Rectal smooth muscle tissue (tissue), 1 donor: ENCODE data around the gene RNF175.

Source experiments
- H3K27ac ChIP-seq: one replicate; pipeline ENCODE4 v1.7.0; 2013; ENCODE audit warnings: low read depth, low read length, inconsistent platforms
- H3K27me3 ChIP-seq: one replicate; pipeline ENCODE4 v1.7.0; 2013; ENCODE audit warnings: low read length; ENCODE audit not compliant: control insufficient read depth, insufficient read depth
- H3K36me3 ChIP-seq: one replicate; pipeline ENCODE4 v1.7.0; 2013; ENCODE audit warnings: low read length; ENCODE audit not compliant: control insufficient read depth, insufficient read depth
- H3K4me1 ChIP-seq: one replicate; pipeline ENCODE4 v1.7.0; 2013; ENCODE audit warnings: low read length; ENCODE audit not compliant: control insufficient read depth, insufficient read depth
- H3K4me3 ChIP-seq: one replicate; pipeline ENCODE4 v1.7.0; 2013; ENCODE audit warnings: low read length
- H3K9ac ChIP-seq: one replicate; pipeline ENCODE4 v1.7.0; 2013; ENCODE audit warnings: low read length

RNF175 gene

DNA sequence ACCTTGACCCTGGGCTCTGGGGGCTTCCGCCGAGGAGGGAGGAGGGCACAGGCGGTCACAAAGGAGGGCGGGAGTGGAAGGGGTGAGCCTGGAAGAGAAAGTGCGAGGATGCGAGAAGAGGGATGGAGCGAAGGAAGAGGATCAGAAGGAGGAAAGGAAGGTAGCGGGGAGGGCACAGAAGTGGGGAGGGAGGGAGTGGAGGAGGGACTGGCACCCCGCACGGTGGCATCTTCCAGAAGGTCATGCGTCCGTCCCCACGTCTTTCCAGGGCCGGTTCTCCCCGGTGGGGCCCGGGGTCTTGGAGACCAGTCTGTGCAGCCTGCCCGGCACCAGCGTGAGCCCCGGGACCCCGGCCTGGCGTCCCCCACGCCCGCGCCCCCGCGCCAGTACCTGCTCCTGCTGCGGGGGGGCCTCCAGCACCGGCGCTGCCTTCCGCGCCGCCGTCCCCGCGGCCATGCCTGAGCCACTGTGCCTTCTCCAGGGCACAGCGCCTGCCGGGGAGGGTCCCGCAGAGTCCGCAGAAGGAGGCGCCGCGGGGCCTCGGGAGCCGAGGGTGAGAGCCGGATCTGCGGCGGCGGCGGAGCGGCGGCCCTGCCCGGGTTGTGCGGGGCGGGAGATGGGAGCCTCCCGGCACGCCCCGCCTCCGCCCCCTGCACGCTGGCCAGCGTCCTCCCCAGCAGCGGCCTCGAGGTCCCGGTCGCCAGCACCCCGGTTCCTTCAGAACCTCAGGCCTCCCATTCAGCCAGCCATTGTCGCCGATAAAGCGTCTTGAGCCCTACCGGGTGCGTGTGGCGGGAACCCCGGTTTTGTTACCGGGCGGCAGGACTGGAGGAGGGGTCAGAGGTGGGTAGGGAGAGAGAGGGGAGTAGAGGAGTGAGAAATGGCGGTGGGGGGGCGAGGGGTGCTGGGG is at the start of gene RNF175:
TSS of gene RNF175 (minus strand) at position 618 of the 910 bp plus-strand sequence. CDS start at position 456, 162 bp downstream.
- H3K27me3 ChIP-seq, result peaks cover 9% of the 10 kb centered on the region
- no peak within 1 kb of the TSS for H3K9ac ChIP-seq
- H3K27ac ChIP-seq, result no peak within 1 kb of the TSS
- peak within 1 kb of the TSS; percentile 51 for H3K4me3 ChIP-seq
- H3K36me3 ChIP-seq, result no peaks in the 10 kb centered on the region
- H3K4me1 ChIP-seq, result no peaks in the 10 kb centered on the region

DNA sequence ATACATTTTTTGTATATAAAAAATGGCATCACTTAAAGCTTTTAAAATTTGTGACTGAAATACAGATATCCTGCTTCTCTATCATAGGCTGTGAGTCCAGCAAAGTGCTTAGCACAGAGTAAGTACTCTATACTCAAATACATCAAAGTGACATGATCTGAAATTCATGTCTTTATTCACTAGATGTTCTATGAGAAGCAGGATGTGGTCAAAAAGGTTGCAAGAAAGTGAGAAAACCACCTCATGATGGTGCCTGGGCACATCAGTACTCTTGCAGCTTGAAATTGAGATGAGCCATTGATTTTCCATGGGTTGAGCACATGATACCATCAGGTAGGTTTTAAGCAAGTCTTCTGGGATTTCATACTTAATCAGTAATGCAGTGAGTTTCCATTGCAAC is 49.5 kb upstream of the RNF175 start:
- no peak overlapping the region for H3K27ac ChIP-seq
- no peak overlapping the region for H3K9ac ChIP-seq
- H3K4me3 ChIP-seq, result no peak overlapping the region
- no peaks in the 10 kb centered on the region for H3K36me3 ChIP-seq
- H3K4me1 ChIP-seq, result no peaks in the 10 kb centered on the region
- no peaks in the 10 kb centered on the region for H3K27me3 ChIP-seq

DNA sequence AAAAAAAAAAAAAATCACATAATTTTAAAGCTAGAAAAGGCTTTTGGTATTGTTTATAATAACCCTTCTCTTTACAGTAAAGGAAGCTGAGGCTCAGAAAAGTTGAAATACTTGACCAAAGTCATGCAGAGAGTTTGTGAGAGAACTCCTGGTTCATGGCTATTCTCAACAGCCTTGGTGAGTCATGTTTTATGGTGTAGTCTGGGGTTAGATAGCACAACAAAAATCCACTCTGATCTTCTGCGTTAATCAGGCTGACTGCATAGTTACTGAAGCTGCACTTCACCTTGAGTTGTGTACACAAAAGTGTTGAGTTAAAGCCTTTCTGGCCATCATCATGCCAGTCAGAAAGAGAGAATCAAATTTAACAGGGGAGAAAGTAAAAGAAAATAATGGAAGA is 48.4 kb upstream of the RNF175 start:
- H3K9ac ChIP-seq, result no peak overlapping the region

DNA sequence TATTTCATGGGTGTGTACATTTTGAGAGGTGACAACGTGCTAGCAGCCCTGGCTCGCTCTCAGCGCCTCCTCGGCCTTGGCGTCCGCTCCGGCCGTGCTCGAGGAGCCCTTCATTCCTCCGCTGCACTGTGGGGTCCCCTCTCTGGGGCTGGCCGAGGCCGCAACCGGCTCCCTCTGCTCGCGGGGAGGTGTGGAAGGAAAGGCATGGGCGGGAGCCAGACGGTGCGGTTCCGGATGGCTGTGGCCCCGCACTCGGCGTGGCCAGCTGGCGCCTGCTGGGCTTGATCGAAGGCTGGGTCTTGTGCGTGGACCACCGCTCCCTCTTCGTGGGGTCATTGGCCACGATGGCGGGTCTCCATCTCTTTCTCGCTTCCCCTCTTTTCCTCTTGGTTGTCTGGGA is 46.2 kb upstream of the RNF175 start:
- Histone ChIP-seq H3K9ac (no peak overlapping the region), H3K27ac (no peak overlapping the region), H3K4me1 (no peaks in the 10 kb centered on the region), H3K36me3 (no peaks in the 10 kb centered on the region), H3K27me3 (no peaks in the 10 kb centered on the region), H3K4me3 (no peak overlapping the region)

More for the DNA sequence above, 48.4 kb upstream of the RNF175 start:
- Histone ChIP-seq H3K27me3 (no peaks in the 10 kb centered on the region), H3K36me3 (no peaks in the 10 kb centered on the region), H3K4me1 (no peaks in the 10 kb centered on the region), H3K4me3 (no peak overlapping the region), H3K27ac (no peak overlapping the region)

DNA sequence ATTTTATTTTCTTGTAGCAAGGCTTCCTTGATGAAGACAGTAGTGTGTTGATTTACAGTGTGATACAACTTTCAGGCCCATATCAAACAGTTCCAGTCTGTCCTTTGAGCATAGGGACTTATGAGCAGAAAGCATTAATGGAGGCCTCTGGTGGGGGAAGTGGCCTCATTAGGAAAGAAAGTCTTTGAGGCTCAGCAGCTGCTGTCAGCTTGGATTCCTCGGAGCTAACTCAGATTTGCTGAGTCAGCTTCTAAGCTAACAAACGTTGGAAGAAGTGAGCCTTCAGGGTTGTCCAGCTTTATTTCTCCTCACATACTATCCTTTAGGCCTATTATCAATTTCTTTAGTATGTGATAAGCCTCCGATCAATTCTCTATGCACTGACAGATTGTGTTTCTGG is 44.9 kb upstream of the RNF175 start:
- Histone ChIP-seq H3K4me1 (no peaks in the 10 kb centered on the region), H3K9ac (no peak overlapping the region), H3K27me3 (no peaks in the 10 kb centered on the region), H3K27ac (no peak overlapping the region), H3K36me3 (no peaks in the 10 kb centered on the region), H3K4me3 (no peak overlapping the region)

DNA sequence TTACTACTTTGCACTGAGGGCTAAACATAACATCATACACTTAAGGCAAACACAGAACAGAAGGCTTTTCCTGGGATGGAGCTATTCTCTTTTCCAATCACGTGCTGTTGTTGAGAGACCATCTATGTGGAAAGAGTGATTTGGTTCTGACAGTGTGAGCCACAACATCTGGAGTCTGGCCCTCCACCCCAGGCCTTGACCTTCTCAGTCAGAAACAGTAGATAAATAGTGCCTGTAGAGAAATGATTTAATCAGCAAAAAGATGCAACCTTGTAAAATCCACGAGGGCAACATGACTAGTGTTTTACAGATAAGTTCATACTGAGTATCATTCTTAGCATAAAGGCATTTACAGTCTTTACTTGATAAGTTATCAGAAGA is 39.9 kb upstream of the RNF175 start:
- no peak overlapping the region for H3K4me3 ChIP-seq
- H3K4me1 ChIP-seq, result no peaks in the 10 kb centered on the region
- H3K27me3 ChIP-seq, result no peaks in the 10 kb centered on the region
- no peak overlapping the region for H3K27ac ChIP-seq
- H3K36me3 ChIP-seq, result no peaks in the 10 kb centered on the region
- H3K9ac ChIP-seq, result no peak overlapping the region

DNA sequence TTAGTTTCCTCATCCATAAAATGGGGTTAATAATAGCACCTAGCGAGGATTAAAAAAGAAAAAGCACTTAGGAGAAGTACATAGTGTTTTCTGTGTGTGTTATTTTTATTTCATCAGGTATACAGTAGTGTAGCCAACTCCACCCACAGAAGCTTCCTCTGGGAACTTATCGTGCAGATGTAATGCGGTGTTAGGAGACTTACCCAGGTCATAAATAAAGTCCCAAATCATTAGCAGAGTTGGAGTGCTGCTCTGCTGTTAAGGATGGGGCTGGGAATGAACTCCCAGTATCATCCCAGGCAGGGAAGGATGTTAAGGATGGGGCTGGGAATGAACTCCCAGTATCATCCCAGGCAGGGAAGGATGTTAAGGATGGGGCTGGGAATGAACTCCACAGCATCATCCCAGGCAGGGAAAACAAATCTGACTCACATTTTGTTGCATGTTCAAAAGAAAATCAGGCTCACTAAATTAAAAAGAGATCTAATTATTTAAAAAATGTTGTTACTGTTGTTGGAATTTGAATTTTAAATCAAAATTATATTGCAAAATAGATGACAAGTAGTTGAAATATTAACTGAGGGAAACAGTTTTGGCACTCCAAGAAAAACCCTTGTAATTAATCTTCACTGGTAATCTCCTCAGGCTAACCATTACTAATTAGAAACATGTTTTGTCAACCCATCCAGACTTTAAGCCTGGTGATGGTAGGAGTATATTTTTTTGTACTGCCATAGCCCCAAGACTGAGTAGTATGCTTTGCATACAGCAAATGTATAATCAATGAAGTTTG is 39.3 kb upstream of the RNF175 start:
- H3K9ac ChIP-seq, result no peak overlapping the region
- no peak overlapping the region for H3K27ac ChIP-seq
- no peak overlapping the region for H3K4me3 ChIP-seq
- no peaks in the 10 kb centered on the region for H3K27me3 ChIP-seq
- no peaks in the 10 kb centered on the region for H3K4me1 ChIP-seq
- no peaks in the 10 kb centered on the region for H3K36me3 ChIP-seq

DNA sequence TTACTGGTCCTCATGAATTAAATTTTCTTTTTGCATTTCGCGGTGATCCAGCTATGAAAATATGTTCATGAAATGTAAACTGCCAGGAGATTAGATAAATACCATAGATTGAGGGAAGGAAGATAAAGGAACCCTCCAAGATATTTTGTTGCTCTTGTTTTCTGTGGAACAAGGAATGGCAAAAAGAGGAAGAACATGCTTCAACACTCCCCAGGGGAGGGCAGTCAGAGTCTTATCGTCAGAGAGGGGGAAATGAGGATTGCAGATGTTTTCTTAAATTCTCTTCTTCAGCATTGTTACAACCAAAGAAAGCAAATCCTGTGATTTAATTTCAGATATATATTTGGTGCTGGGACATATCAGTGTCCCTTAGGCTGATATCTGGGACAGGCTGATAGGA is 38.6 kb upstream of the RNF175 start:
- Histone ChIP-seq H3K4me1 (no peaks in the 10 kb centered on the region), H3K27ac (no peak overlapping the region), H3K27me3 (no peaks in the 10 kb centered on the region), H3K9ac (no peak overlapping the region), H3K4me3 (no peak overlapping the region), H3K36me3 (no peaks in the 10 kb centered on the region)

DNA sequence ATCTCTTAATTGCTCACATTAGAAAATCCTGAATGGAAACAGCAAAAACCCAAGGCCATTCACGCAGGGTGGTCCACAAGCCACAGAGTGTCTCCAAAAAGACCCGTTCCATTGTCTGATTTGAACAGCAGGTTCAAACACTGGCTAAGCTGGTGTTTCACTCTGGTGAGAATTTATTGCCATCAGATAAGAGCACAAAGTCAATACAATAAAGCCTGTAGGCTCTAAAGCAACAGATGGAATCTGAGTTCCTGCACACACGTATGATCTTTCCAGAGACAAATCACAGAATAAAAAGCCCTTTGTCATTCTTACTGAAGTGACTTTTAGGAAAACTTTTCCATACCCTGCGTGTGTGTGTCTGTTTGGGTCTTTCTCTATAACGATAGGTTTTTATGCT is 34.2 kb upstream of the RNF175 start:
- H3K4me3 ChIP-seq, result no peak overlapping the region
- no peaks in the 10 kb centered on the region for H3K36me3 ChIP-seq
- no peak overlapping the region for H3K9ac ChIP-seq
- H3K27ac ChIP-seq, result no peak overlapping the region
- peaks cover 4% of the 10 kb centered on the region for H3K4me1 ChIP-seq
- peaks cover 31% of the 10 kb centered on the region for H3K27me3 ChIP-seq

DNA sequence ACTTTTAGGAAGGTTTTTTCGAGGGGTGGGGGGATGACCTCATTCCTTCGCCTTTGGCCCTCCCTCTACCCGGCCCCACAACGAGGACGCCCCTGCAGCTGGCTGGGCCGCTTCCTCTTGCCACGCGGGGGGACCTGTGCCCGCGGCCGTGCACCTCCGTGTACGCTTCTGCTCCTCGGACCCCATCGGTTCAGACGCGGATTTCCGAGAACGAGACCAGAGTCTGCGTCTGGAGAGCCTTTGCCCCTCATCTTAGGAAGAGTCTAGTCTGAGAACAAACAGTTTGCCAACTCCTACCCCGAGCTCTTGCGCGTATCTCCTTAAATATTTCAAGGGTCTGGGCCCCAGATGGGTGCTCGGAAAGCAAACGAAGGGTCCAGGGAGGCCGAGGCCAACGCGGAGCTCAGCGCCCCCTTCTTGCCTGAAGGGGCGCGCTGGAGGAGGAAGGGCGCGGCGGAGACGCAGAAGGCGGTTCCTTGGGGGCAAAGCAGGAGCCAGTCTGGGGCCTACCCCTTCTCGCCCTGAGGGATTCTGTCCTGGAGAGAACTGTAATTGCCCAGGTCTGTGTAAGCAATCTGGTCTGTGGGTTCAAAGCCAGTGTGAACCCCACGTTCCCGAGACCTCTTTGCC is 32.9 kb upstream of the RNF175 start:
- peaks cover 4% of the 10 kb centered on the region for H3K4me1 ChIP-seq
- H3K9ac ChIP-seq, result no peak overlapping the region
- H3K27ac ChIP-seq, result no peak overlapping the region
- H3K4me3 ChIP-seq, result peak overlapping the region; percentile 49
- H3K36me3 ChIP-seq, result no peaks in the 10 kb centered on the region
- H3K27me3 ChIP-seq, result peaks cover 42% of the 10 kb centered on the region

DNA sequence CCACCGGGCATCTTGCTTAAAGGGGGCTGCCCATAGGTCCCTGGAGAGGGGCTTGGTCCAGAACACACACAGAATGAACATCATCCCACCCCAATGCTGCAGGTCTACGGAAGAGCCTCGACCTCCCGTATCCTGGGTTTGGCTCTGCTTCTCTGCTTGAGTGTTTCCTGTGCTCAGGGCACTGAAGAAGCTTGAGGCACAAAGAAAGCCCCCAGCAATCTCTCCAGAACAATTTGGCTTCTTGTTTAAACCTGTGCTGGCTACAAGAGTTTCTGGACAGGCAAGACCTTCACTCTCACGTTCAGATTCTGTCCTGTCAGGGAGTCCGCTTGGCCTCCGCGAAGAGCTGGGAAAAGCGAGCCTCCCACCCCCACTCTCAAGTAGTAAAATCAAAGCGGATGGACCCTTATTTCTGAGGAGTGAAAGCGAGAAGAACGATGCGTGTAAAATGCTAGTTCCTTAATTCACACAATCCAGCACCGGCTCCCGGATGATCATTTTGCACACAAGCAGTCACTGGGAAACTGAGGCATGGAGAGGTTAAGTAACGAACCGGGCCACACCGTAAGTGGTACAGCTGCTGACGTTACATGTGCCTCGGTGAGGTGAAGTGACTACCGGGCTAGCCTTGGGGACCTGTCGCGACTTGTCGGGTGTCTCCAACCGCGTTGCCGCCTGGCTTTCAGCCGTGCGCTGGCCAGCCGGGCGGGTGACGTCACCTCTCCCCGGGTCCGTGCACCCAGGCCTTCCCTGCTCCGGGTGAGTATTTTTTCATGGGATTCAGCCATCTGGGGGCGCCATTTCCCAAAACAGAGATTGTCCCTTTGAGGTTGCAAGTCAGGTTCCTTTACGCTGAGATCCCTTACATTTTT is 32.2 kb upstream of the RNF175 start:
- H3K27ac ChIP-seq, result no peak overlapping the region
- H3K4me1 ChIP-seq, result peaks cover 4% of the 10 kb centered on the region
- H3K27me3 ChIP-seq, result peaks cover 42% of the 10 kb centered on the region
- H3K9ac ChIP-seq, result no peak overlapping the region
- H3K36me3 ChIP-seq, result no peaks in the 10 kb centered on the region
- peak overlapping the region; percentile 49 for H3K4me3 ChIP-seq
